GM12891 (cell line): Measurements from ENCODE around the gene PGS1.
"Not testable (repeated sequence)": the region's sequence is repeated elsewhere in the genome, so short reads cannot be mapped to it uniquely, and the experiment has no call there.

Source experiments
- DNase-seq: peaks from one replicate; pipeline ENCODE4 v3.0.0; 2011; ENCODE audit warnings: low spot score; ENCODE audit not compliant: insufficient read length
- FAIRE-seq: peaks from 2 replicates; lab custom pipeline; 2011; peaks lifted over from hg19 to GRCh38; lab: Jason Lieb, UNC
- PAX5 ChIP-seq: IDR thresholded peaks from 2 replicates; pipeline ENCODE4 v1.6.1; 2011; ENCODE audit warnings: low read length, moderate library complexity, mild to moderate bottlenecking; ENCODE audit not compliant: insufficient read depth, severe bottlenecking
- POLR2A ChIP-seq: IDR thresholded peaks from 2 replicates; pipeline ENCODE4 v1.6.1; 2011; ENCODE audit warnings: low read depth, low read length, control low read depth
- POLR2AphosphoS5 ChIP-seq: IDR thresholded peaks from 2 replicates; pipeline ENCODE4 v1.6.1; 2011; ENCODE audit warnings: low read depth, low read length, control low read depth
- POU2F2 ChIP-seq: IDR thresholded peaks from 2 replicates; pipeline ENCODE4 v1.6.1; 2011; ENCODE audit warnings: low read depth, mild to moderate bottlenecking, control low read depth, low read length, moderate library complexity
- SPI1 ChIP-seq: IDR thresholded peaks from 2 replicates; pipeline ENCODE4 v1.6.1; 2011; ENCODE audit warnings: low read depth, low read length, control low read depth
- TAF1 ChIP-seq: IDR thresholded peaks from 2 replicates; pipeline ENCODE4 v1.6.1; 2011; ENCODE audit warnings: low read depth, low read length, control low read depth

PGS1 gene

GRCh38 chr17:78458091-78458490 is 79.6 kb downstream of the PGS1 start:
- FAIRE-seq (no peak), DNase-seq (no peak)
- TF ChIP-seq POLR2A (no peak), PAX5 (no peak), SPI1 (no peak), POU2F2 (no peak), TAF1 (no peak), POLR2AphosphoS5 (no peak)

GRCh38 chr17:78458736-78459335 is 80.4 kb downstream of the PGS1 start:
- DNase-seq = no peak
- FAIRE-seq = no peak
- TF ChIP-seq POLR2AphosphoS5 (no peak), POU2F2 (no peak), PAX5 (no peak), TAF1 (no peak)

GRCh38 chr17:78459696-78460095 is 81.2 kb downstream of the PGS1 start:
- no peak for DNase-seq
- FAIRE-seq = no peak
- TF ChIP-seq POU2F2 (no peak), POLR2AphosphoS5 (no peak), SPI1 (no peak), PAX5 (no peak), POLR2A (no peak), TAF1 (no peak)

GRCh38 chr17:78460176-78460675 is 81.8 kb downstream of the PGS1 start:
- TF ChIP-seq SPI1 (no peak), POLR2A (no peak), PAX5 (no peak), POU2F2 (no peak), POLR2AphosphoS5 (no peak), TAF1 (no peak)
- DNase-seq (no peak), FAIRE-seq (no peak)

GRCh38 chr17:78460951-78461798 is 82.7 kb downstream of the PGS1 start:
- TF ChIP-seq POLR2A = no peak
- TF ChIP-seq SPI1 = no peak
- TF ChIP-seq POLR2AphosphoS5 = no peak
- no peak for TF ChIP-seq TAF1
- no peak for TF ChIP-seq PAX5
- no peak for TF ChIP-seq POU2F2
- DNase-seq (no peak), FAIRE-seq (no peak)

GRCh38 chr17:78461799-78462053 is 83.3 kb downstream of the PGS1 start:
- FAIRE-seq (no peak), DNase-seq (no peak)
- no peak for TF ChIP-seq SPI1
- TF ChIP-seq TAF1 = no peak
- no peak for TF ChIP-seq POLR2A
- no peak for TF ChIP-seq PAX5
- TF ChIP-seq POLR2AphosphoS5 = no peak
- no peak for TF ChIP-seq POU2F2

GRCh38 chr17:78462148-78462547 is 83.7 kb downstream of the PGS1 start:
- TF ChIP-seq POLR2A (no peak), POLR2AphosphoS5 (no peak), TAF1 (no peak), POU2F2 (no peak), SPI1 (no peak), PAX5 (no peak)
- DNase-seq = no peak
- no peak for FAIRE-seq

- not testable (repeated sequence) for DNase-seq, FAIRE-seq
Observed at GRCh38 chr17:78466109-78466785, 87.8 kb downstream of the PGS1 start.

GRCh38 chr17:78466786-78467715 is 88.6 kb downstream of the PGS1 start:
- DNase-seq = no peak
- FAIRE-seq = no peak

More at GRCh38 chr17:78466786-78467715, 88.6 kb downstream of the PGS1 start:
- TF ChIP-seq PAX5 (no peak), TAF1 (no peak), POLR2AphosphoS5 (no peak), SPI1 (no peak), POLR2A (no peak), POU2F2 (no peak)
